Measurements from ENCODE around the gene PPP1R27. TPM values are rescaled to one million over a fixed set of nuclear protein-coding genes. Genes with fewer than 3 reads are reported as not detected.

PPP1R27 gene
- total and polyA plus RNA-seq, 9 of the 15 experiments (the other 6 are each of a cell fraction or from before 2014, with no cell fraction given), result 0.29 to 6.9 (median 1.5) TPM; not detected in 2

DNA sequence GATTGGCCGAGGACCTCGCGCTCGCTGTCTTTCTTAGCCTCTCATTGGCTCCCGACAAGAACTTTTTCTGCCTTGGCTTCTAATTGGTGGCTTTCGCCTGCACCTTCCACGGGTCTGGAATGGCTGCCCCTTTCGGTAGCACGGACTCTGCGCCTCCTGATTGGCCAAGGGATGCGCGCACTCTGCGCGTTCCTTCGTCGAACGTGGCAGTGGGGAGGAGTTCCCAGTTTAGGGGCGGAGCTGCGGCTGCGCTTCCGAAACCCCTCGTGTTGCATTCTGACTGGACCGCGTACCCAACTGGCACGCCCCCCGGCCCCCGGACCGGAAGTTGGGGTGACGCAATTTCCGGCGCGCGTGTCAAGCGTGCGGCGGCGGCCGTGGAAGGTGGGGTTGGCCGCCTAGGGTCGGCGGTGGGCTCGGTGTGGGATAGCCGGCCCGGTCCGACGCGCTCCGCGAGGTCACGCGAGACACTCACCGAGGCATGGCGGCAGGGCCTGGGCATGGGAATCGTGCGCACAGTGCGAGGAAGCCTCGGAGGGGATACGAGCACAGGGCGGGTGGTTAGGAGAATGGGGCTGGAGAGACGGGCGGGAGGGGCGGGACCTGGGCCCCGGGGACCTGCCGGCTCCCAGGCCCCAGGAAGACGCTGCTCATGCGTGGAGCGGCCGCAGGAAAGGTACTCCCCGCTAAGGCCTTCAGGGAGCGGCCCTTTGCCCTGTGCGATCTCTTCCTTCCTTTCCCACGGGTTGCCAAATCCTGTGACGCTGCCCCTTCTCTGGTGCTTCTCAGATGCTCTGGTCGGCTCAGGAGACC, 26.1 kb upstream of the PPP1R27 start (continued):
- TF ChIP-seq, protein P1, sequence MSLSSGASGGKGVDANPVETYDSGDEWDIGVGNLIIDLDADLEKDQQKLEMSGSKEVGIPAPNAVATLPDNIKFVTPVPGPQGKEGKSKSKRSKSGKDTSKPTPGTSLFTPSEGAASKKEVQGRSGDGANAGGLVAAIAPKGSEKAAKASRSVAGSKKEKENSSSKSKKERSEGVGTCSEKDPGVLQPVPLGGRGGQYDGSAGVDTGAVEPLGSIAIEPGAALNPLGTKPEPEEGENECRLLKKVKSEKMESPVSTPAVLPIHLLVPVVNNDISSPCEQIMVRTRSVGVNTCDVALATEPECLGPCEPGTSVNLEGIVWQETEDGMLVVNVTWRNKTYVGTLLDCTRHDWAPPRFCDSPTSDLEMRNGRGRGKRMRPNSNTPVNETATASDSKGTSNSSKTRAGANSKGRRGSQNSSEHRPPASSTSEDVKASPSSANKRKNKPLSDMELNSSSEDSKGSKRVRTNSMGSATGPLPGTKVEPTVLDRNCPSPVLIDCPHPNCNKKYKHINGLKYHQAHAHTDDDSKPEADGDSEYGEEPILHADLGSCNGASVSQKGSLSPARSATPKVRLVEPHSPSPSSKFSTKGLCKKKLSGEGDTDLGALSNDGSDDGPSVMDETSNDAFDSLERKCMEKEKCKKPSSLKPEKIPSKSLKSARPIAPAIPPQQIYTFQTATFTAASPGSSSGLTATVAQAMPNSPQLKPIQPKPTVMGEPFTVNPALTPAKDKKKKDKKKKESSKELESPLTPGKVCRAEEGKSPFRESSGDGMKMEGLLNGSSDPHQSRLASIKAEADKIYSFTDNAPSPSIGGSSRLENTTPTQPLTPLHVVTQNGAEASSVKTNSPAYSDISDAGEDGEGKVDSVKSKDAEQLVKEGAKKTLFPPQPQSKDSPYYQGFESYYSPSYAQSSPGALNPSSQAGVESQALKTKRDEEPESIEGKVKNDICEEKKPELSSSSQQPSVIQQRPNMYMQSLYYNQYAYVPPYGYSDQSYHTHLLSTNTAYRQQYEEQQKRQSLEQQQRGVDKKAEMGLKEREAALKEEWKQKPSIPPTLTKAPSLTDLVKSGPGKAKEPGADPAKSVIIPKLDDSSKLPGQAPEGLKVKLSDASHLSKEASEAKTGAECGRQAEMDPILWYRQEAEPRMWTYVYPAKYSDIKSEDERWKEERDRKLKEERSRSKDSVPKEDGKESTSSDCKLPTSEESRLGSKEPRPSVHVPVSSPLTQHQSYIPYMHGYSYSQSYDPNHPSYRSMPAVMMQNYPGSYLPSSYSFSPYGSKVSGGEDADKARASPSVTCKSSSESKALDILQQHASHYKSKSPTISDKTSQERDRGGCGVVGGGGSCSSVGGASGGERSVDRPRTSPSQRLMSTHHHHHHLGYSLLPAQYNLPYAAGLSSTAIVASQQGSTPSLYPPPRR (CRISPR knock-in tag; IDR thresholded peaks at IDR 0.05; ENCODE audit: borderline replicate concordance), result no peak
- TF ChIP-seq TOE1 (IDR thresholded peaks at IDR 0.05; ENCODE audit: borderline replicate concordance) (no peak), TOE1 (CRISPR knock-in tag; IDR thresholded peaks at IDR 0.05; ENCODE audit: borderline replicate concordance, low read depth) (0 out of 2 replicates have a peak, but pooled peaks have one; percentile 27), TEAD2 (tag; IDR thresholded peaks at IDR 0.05) (peak; percentile 67; the same call in 1 of the 2 replicates), CHD1 (IDR thresholded peaks at IDR 0.05; ENCODE audit: low read length) (no peak), ZNF77 (CRISPR knock-in tag; IDR thresholded peaks at IDR 0.05) (no peak), CAMTA2 (CRISPR knock-in tag; conservative IDR thresholded peaks at IDR 0.05) (no peak), SMAD1 (IDR thresholded peaks at IDR 0.05; ENCODE audit: low read depth, low read length, partially characterized antibody) (no peak), ZNF134 (CRISPR knock-in tag; conservative IDR thresholded peaks at IDR 0.05) (peak; percentile 78), POU5F1 (IDR thresholded peaks at IDR 0.05; ENCODE audit: borderline replicate concordance, low read depth, low read length, partially characterized antibody) (no peak), ESRRA (IDR thresholded peaks at IDR 0.05; ENCODE audit: borderline replicate concordance, low read depth) (peak; percentile 50; the same call in 1 of the 2 replicates), CEBPB (tag; IDR thresholded peaks at IDR 0.05) (peak; percentile 99), MTA1 (IDR thresholded peaks at IDR 0.05; ENCODE audit: borderline replicate concordance) (peak; percentile 80)
- TF ChIP-seq, protein P2, sequence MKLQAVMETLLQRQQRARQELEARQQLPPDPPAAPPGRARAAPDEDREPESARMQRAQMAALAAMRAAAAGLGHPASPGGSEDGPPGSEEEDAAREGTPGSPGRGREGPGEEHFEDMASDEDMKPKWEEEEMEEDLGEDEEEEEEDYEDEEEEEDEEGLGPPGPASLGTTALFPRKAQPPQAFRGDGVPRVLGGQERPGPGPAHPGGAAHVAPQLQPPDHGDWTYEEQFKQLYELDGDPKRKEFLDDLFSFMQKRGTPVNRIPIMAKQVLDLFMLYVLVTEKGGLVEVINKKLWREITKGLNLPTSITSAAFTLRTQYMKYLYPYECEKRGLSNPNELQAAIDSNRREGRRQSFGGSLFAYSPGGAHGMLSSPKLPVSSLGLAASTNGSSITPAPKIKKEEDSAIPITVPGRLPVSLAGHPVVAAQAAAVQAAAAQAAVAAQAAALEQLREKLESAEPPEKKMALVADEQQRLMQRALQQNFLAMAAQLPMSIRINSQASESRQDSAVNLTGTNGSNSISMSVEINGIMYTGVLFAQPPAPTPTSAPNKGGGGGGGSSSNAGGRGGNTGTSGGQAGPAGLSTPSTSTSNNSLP (IDR thresholded peaks at IDR 0.05; ENCODE audit: borderline replicate concordance, low read depth, low read length), result no peak
